Stimulated activated CD4-positive, alpha-beta T cell treated with anti-CD3 and anti-CD28 coated beads, TNF-alpha, amount 100 ng/mL, for 1 hour (primary cell): Measurements from ENCODE around the gene TEX48.

ENCODE experiments used
- DNase-seq, 3 donors: peaks; one replicate each; pipeline ENCODE4 v3.0.0-alpha.2; 2020; ENCODE audit warnings: low read depth in 3 of 3, low spot score in 1 of 3

TEX48 gene

DNA sequence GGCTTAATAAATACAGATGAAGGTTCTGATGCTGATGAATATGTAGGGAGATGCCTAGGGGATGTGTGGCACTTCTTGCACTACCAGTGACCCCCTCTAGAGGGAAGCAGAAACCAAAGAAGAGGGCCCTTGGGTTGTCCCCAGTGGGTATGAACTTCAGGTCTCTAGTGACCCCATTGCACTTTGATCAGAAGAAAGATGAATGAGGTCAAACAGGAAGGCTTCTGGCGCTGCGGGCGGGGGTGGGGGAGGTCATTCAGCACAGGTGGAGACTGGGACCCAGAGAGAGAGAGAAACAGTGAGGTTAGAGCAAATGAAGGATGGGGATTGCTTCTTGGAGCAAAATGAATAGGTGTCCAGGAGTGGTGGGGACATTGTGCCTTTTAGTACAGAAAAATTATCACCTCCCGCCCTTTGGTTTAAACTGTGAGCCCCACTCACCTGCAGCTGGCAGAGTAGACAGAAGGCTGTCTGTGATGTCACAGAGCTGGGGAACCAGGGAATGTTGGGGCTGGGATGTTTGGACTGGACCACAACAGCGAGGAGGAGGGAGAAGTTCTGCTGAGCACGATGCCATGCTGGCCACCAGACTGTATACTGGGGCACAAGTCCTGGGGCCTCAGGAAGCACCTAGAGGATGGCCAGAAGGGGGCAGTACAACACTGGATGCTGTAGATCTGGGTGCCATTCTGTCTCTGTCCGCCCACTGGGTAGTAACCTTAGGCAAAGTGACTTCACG, at the start of gene TEX48:
Gene TEX48 (minus strand): TSS at position 599 of the 739 bp plus-strand sequence. CDS start 10,469 bp downstream, outside the sequence.
- DNase-seq, result peak; percentile 50 to 66 (median 56)

DNA sequence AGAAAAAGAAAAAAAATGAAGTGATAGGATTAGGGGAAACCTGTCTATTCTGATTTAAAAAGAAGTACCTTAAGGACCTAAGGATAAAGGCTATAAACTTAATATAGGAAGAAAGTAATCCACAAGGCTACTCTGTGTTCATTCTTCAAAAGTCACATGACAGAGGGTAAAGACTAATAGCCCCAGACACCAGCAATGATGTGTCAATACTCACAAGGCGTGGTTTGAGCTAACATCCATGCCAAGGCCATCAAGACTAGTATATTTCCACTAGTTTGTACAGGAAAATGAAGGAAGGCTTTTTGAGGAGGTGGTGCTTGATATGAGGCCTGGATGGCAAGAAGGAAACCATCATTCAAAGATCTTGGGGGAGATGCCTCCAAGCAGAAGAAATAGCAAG, 49.7 kb upstream of the TEX48 start:
- DNase-seq, result no peak

DNA sequence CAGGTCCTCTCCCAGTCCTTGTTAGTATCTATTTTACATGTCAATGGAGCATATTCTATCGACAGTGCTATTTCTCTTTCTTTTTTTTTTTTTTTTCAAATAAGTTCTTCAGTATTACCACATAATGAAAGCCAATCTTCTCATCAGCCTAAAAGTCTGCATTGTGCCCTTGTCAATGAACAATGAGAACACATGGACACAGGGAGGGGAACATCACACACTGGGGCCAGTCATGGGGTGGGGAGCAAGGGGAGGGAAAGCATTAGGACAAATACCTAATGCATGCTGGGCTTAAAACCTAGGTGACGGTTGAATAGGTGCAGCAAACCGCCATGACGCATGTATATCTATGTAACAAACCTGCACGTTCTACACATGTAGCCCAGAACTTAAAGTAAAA, 47.7 kb upstream of the TEX48 start:
- no peak for DNase-seq

DNA sequence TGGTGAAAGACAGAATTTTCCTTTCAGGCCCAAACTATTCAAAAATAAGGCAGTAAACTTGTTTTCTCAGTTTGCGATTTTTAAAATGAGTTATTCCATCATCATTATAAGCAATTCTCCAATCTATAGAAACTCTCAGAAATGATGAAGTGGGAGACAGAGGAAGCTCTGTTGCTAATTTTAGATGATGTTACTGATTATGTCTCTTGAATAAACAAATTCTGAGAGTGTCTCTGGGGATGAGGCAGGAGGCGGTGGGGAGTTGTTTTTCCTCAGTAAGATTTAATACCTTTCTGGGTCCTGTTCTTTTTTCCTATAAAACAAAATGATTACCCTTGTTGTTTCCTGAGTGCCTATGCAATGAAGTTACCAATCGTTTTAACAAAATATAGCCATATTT, 43.9 kb upstream of the TEX48 start:
- DNase-seq, result no peak

- no peak for DNase-seq
Measured at GRCh38 chr9:114724744-114725143, 42.8 kb upstream of the TEX48 start.

- no peak for DNase-seq
Measured at GRCh38 chr9:114723931-114724330, 41.9 kb upstream of the TEX48 start.

DNA sequence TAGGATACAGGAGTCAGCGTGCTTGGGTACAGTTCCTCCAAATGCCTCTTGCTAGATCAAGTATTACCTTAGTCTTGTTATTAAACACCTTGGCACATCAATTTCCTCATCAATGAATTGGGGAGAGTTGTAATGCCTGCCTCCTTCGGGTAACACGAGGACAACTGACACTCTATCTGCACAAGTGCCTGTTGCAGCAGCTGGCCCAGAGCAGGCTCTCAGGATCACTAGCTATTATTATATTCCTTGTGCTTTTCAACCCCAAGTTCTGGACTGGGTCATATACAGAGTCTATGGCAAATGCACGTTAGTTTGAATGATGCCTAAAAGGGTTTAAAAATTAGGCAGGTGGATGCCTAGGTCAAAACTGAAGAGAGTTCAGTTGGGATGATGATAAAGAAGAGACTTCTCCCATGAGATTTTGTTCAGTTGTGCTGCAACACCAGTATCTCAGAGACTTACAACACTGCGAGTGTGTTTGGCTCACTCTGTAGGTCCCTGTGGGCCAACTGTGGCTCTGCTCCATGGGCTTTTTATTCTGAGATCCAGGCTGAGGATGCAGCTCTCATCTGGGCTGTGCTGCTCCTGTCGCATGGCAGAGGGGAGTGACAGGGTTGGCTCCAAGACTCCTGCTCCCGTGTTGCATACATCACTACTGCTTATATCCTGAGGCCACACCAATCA, 41.1 kb upstream of the TEX48 start:
- DNase-seq, result no peak

GRCh38 chr9:114722081-114722621, 40.2 kb upstream of the TEX48 start:
- no peak for DNase-seq

GRCh38 chr9:114721491-114722079, 39.6 kb upstream of the TEX48 start:
- no peak for DNase-seq

DNA sequence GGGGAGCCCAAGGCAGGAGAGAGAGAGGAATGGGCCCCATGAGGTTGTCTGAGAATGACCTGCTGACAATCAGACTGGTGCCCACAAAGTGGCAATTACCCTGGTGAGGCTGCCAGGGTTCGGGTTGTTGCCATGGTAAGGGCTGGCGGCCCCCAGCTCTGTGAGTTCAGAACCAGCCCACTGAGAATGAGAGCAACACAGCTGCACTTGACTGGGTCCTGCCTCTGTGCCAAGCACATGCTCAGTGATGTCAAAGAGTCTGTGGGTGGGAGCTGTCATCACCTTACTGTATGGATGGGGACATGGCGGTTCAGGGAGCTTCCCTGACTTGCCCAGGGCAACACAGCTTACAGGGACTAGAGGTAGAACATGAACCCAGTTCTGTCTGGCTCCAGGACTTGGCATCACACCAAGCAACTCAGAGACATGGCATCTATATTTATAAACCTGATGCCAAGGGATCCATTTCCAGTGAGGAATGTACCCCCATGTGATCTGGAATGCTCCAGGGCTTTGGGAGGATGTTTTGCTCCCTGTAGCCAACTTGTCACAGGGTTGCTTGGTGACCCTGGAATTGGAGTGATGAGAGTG, 38.2 kb upstream of the TEX48 start:
- DNase-seq, result no peak

- no peak for DNase-seq
Measured at GRCh38 chr9:114719290-114719689, 37.3 kb upstream of the TEX48 start.

DNA sequence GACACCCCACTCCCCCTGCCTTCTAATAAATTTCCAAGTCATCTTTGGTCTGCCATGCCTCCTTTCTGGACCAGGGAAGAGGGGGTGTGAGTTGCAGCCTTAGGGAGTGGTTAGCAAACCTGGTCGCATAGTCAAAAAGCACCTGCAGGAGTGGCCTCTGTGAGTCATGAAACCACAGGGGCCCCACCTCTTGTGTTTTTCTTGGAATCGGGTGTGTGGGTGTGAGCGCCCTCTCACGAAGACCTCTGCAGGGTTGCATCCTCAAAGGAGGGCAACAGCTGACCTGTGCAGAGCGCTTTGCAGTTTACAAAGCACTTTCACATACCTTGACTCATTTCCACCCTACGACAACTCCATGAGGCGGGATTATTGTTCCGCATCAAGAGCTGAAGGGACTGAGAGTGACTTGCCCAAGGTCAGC, 36.8 kb upstream of the TEX48 start:
- peak; percentile 55 to 66 (median 63) for DNase-seq

- DNase-seq, result no peak
Measured at GRCh38 chr9:114717908-114718486, 36.0 kb upstream of the TEX48 start.

DNA sequence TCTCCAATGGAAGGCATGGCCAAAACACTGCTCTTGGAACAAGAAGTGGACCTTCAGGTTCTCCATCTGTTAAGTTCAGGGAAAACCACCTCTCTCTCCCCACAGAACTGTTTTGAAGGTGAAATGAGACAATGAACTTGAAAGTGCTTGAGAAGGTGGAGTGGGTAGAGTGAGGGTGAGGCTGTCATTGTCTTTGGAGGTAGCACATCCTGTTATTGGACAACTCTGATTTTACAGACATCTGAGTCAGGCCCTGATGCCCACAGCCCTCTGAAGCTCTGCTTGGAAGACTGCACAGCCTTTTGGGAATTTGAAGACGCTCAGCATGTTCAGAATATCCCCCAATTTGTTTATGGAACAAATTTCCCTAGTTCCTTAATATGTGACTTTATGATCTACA, 27.6 kb upstream of the TEX48 start:
- no peak for DNase-seq

- DNase-seq, result no peak
Measured at GRCh38 chr9:114706711-114707110, 24.7 kb upstream of the TEX48 start.

GRCh38 chr9:114701988-114702387, 20.0 kb upstream of the TEX48 start:
- DNase-seq, result no peak

GRCh38 chr9:114697951-114698351, 16.0 kb upstream of the TEX48 start:
- DNase-seq, result no peak

DNA sequence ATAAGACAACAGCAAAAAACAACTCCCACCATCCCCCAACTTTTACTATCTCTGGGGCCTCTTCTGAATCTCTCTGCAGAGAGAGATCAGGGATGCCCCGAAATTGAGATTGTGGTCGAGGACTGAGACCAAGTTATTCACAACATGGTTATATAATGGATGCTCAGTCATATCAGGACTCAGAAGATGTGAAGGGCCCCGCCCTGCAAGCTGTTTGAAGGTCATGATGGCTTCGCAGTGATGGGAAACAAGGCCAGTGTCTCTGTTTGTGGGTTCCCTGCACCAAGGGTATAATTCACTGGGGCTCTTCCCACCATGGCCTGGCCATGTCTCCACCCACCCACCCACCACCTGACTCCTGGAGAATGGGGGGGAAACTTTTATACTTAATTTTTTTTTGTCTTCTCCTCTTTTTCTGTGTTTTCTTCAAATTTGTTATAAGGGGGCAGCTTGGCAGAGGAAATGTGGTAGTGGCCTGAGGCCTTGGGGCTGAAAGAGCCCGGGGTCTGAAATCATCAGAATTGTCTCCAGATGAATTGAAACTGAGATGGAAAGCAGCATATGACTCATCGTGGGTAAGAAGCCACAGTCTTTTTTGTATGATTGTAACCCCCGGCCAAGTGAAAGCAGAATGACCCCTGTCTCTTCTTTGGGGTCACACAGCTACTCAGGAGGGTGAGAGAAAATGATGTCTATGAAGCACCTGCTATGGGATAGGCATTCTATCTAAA, 15.0 kb upstream of the TEX48 start:
- no peak for DNase-seq

DNA sequence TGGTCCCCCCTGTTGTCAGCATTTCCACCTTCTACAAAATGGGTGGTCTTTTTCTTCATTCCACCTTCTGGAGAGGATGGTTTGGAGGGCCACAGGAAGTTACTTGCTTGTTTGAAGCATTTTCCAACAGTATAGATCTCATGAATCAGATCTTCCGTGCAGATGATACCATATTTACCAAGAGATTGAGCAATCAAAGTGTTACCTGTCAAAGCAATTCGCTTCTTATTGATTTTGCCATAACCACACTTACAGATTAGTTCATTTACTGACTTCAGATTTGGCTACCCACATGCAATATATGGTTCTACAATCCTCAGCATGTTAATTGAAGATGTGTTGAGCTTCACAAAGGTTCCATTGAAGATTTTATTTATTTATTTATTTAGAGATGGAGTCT, 14.0 kb upstream of the TEX48 start:
- no peak for DNase-seq

DNA sequence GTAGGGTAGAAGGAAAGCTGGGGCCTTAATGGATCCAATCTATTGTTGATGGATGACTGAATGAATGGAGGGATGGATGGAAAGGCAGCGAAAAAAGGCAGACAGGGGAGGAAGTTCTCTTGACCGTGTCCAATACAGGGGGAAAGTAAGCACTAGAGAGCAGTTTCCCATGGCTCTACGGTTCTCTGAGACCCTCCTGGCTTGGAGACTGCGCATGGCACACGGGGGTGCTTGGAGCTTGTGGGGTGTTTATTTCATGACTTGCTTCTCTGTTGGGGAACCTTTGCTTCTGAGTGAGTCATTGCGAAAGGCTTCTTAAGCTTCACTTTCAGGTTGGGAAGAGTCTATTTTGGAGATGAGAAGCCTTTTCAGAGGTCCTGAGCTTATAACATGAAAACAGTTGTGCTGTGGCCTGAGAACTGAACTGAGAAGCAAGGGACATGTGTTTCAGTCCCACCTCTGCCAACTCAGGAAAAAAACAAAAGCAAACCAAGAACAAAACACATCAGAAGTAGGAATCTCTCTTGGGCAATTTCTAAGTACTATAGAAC, 12.8 kb upstream of the TEX48 start:
- no peak for DNase-seq
